Neutrophil (primary cell): Measurements from ENCODE around the gene PFDN5.
"Not testable (repeated sequence)": the region's sequence is repeated elsewhere in the genome, so short reads cannot be mapped to it uniquely, and the experiment has no call there.

Experiments
- H3K27ac ChIP-seq: fragments of 200-600 bp; sonication (generic); 2 replicates; pipeline ENCODE4 v1.5.1; 2016; ENCODE audit warnings: mild to moderate bottlenecking, moderate library complexity
- H3K27me3 ChIP-seq: fragments of 200-600 bp; sonication (generic); 2 replicates; pipeline ENCODE4 v1.6.0; 2016; ENCODE audit warnings: mild to moderate bottlenecking
- H3K36me3 ChIP-seq: fragments of 200-600 bp; sonication (generic); 2 replicates; pipeline ENCODE4 v1.5.1; 2017
- H3K4me1 ChIP-seq, 2 experiments: fragments of 200-600 bp in 1 of 2; sonication (generic) in 1 of 2; 1 replicate in 1 of 2; 2 replicates in 1 of 2; pipeline versions ENCODE4 v1.5.1 to v1.6.1; 2013 to 2016; ENCODE audit warnings: low read depth in 1 of 2, low read length in 1 of 2, mild to moderate bottlenecking in 1 of 2, moderate library complexity in 1 of 2; ENCODE audit not compliant: control insufficient read depth in 1 of 2, insufficient read depth in 1 of 2
- H3K4me3 ChIP-seq, 2 experiments: fragments of 200-600 bp in 1 of 2; sonication (generic) in 1 of 2; 1 replicate in 1 of 2; 2 replicates in 1 of 2; pipeline ENCODE4 v1.5.1; 2013 to 2016; ENCODE audit warnings: low read depth in 1 of 2, low read length in 1 of 2, mild to moderate bottlenecking in 1 of 2, moderate library complexity in 1 of 2
- H3K9me3 ChIP-seq: fragments of 200-600 bp; sonication (generic); 2 replicates; pipeline ENCODE4 v1.5.1; 2016
- CTCF ChIP-seq: fragments of 200-600 bp; sonication (generic); IDR thresholded peaks from 2 replicates; pipeline ENCODE4 v1.5.1; 2016; ENCODE audit warnings: antibody characterized with exemption

The PFDN5 gene

GRCh38 chr12:53325511-53326061 is 30.2 kb downstream of the PFDN5 start:
- TF ChIP-seq CTCF = no peak
- Histone ChIP-seq H3K27me3 (peaks cover 48% of the 10 kb centered on the region), H3K9me3 (no peaks in the 10 kb centered on the region), H3K4me3 (peak overlapping the region; percentile 88 to 92), H3K27ac (peak overlapping the region; percentile 88), H3K4me1 (peaks cover 40 to 45% of the 10 kb centered on the region in 2 experiments), H3K36me3 (no peaks in the 10 kb centered on the region)

- peaks cover 55% of the 10 kb centered on the region for H3K27me3 ChIP-seq
- peak overlapping the region in 1 of 2 experiments; percentile 92 for H3K4me3 ChIP-seq
- TF ChIP-seq CTCF = no peak
- H3K36me3 ChIP-seq = no peaks in the 10 kb centered on the region
- H3K27ac ChIP-seq = no peak overlapping the region
- H3K4me1 ChIP-seq = peaks cover 32 to 39% of the 10 kb centered on the region in 2 experiments
- no peaks in the 10 kb centered on the region for H3K9me3 ChIP-seq
These were observed 31.3 kb downstream of the PFDN5 start for GRCh38 chr12:53326460-53327185.

GRCh38 chr12:53327435-53328042 is 32.2 kb downstream of the PFDN5 start:
- no peak for TF ChIP-seq CTCF
- Histone ChIP-seq H3K36me3 (no peaks in the 10 kb centered on the region), H3K9me3 (no peaks in the 10 kb centered on the region), H3K4me3 (no peak overlapping the region), H3K27me3 (peaks cover 63% of the 10 kb centered on the region), H3K4me1 (peaks cover 24 to 30% of the 10 kb centered on the region in 2 experiments), H3K27ac (no peak overlapping the region)

GRCh38 chr12:53328043-53328435 is 32.7 kb downstream of the PFDN5 start:
- no peak overlapping the region for H3K4me3 ChIP-seq
- no peaks in the 10 kb centered on the region for H3K36me3 ChIP-seq
- peaks cover 68% of the 10 kb centered on the region for H3K27me3 ChIP-seq
- no peaks in the 10 kb centered on the region for H3K9me3 ChIP-seq
- no peak overlapping the region for H3K27ac ChIP-seq
- H3K4me1 ChIP-seq = peaks cover 24 to 27% of the 10 kb centered on the region in 2 experiments
- TF ChIP-seq CTCF = no peak

- no peaks in the 10 kb centered on the region for H3K9me3 ChIP-seq
- H3K27me3 ChIP-seq = peaks cover 89% of the 10 kb centered on the region
- H3K27ac ChIP-seq = no peak overlapping the region
- no peak for TF ChIP-seq CTCF
- peaks cover 6 to 7% of the 10 kb centered on the region in 2 experiments for H3K4me1 ChIP-seq
- H3K4me3 ChIP-seq = no peak overlapping the region
- H3K36me3 ChIP-seq = no peaks in the 10 kb centered on the region
These were observed 35.3 kb downstream of the PFDN5 start for GRCh38 chr12:53330671-53331070.

- H3K4me3 ChIP-seq, H3K36me3 ChIP-seq, H3K4me1 ChIP-seq, H3K27ac ChIP-seq, H3K9me3 ChIP-seq: not testable (repeated sequence)
- peaks cover 89% of the 10 kb centered on the region for H3K27me3 ChIP-seq
These were observed 37.0 kb downstream of the PFDN5 start for GRCh38 chr12:53332339-53332738.
